Breast epithelium (tissue), 3 donors: ENCODE data around the gene CRY1.

Experiments
- CTCF ChIP-seq, 3 donors: fragments of 450-650 bp; IDR thresholded peaks; one replicate each; pipeline ENCODE4 v1.5.1; 2016 to 2017; ENCODE audit warnings: antibody characterized with exemption in 3 of 3, mild to moderate bottlenecking in 3 of 3, moderate library complexity in 3 of 3
- POLR2A ChIP-seq: fragments of 450-650 bp; IDR thresholded peaks from one replicate; pipeline ENCODE4 v1.6.1; 2016; ENCODE audit warnings: antibody characterized with exemption, mild to moderate bottlenecking, moderate library complexity

- TF ChIP-seq POLR2A: no peak
- no peak for TF ChIP-seq CTCF (IDR thresholded peaks at IDR 0.05)
Measured at GRCh38 chr12:107111314-107111713, 18.0 kb upstream of the CRY1 start.
